H9 (cell line): ENCODE measurements around the gene MCAM. TPM values are rescaled to one million over a fixed set of nuclear protein-coding genes. Genes with fewer than 3 reads are reported as not detected.

ENCODE experiments used
- DNase-seq: peaks from one replicate; pipeline ENCODE4 v3.0.0-alpha.2; 2017
- H2AFZ ChIP-seq: one replicate; pipeline ENCODE4 v1.6.1; 2013; ENCODE audit warnings: mild to moderate bottlenecking, low read length, control low read depth, moderate library complexity
- H2AK5ac ChIP-seq: 2 replicates; pipeline ENCODE4 v1.6.1; 2013; ENCODE audit warnings: low read length, control low read depth, mixed read lengths; ENCODE audit not compliant: insufficient read length
- H2BK120ac ChIP-seq: one replicate; pipeline ENCODE4 v1.6.1; 2013; ENCODE audit warnings: low read depth, mild to moderate bottlenecking, low read length, control low read depth, inconsistent platforms; ENCODE audit not compliant: poor library complexity, severe bottlenecking
- H2BK12ac ChIP-seq: 2 replicates; pipeline ENCODE4 v1.6.1; 2013; ENCODE audit warnings: low read length, control low read depth, mixed read lengths, low read depth; ENCODE audit not compliant: insufficient read length
- H2BK15ac ChIP-seq: 2 replicates; pipeline ENCODE4 v1.6.1; 2013; ENCODE audit warnings: low read depth, low read length, control low read depth
- H2BK20ac ChIP-seq: one replicate; pipeline ENCODE4 v1.6.1; 2013; ENCODE audit warnings: low read depth, mild to moderate bottlenecking, low read length, control low read depth, inconsistent platforms; ENCODE audit not compliant: poor library complexity, severe bottlenecking
- H2BK5ac ChIP-seq: 2 replicates; pipeline ENCODE4 v1.6.1; 2013; ENCODE audit warnings: low read length, control low read depth, mixed read lengths; ENCODE audit not compliant: insufficient read length
- H3K14ac ChIP-seq: 2 replicates; pipeline ENCODE4 v1.6.1; 2013; ENCODE audit warnings: low read length, control low read depth; ENCODE audit not compliant: insufficient read depth
- H3K18ac ChIP-seq: 2 replicates; pipeline ENCODE4 v1.6.1; 2013; ENCODE audit warnings: low read depth, mild to moderate bottlenecking, mixed read lengths, low read length, control low read depth; ENCODE audit not compliant: insufficient read length
- H3K23ac ChIP-seq: 2 replicates; pipeline ENCODE4 v1.6.1; 2013; ENCODE audit warnings: low read length, control low read depth, mixed read lengths, low read depth; ENCODE audit not compliant: insufficient read length
- H3K23me2 ChIP-seq: 2 replicates; pipeline ENCODE4 v1.6.1; 2013; ENCODE audit warnings: low read depth, mild to moderate bottlenecking, mixed read lengths, low read length, control low read depth; ENCODE audit not compliant: insufficient read length, poor library complexity, severe bottlenecking
- H3K27ac ChIP-seq: 2 replicates; pipeline ENCODE4 v1.5.1; 2013; ENCODE audit warnings: low read length, control low read depth, mixed read lengths, low read depth; ENCODE audit not compliant: insufficient read length
- H3K27me3 ChIP-seq: 2 replicates; pipeline ENCODE4 v1.6.1; 2013; ENCODE audit warnings: low read length, control low read depth, inconsistent platforms; ENCODE audit not compliant: insufficient read depth
- H3K4ac ChIP-seq: 2 replicates; pipeline ENCODE4 v1.6.1; 2013; ENCODE audit warnings: low read depth, mild to moderate bottlenecking, control low read depth, inconsistent platforms, low read length, moderate library complexity
- H3K4me1 ChIP-seq: 2 replicates; pipeline ENCODE4 v1.6.1; 2013; ENCODE audit warnings: low read length, control low read depth, inconsistent platforms; ENCODE audit not compliant: insufficient read depth
- H3K4me2 ChIP-seq: 2 replicates; pipeline ENCODE4 v1.6.1; 2013; ENCODE audit warnings: low read length, control low read depth, mixed read lengths; ENCODE audit not compliant: insufficient read length, insufficient read depth
- H3K56ac ChIP-seq: 2 replicates; pipeline ENCODE4 v1.6.1; 2013; ENCODE audit warnings: low read depth, mild to moderate bottlenecking, mixed read lengths, low read length, control low read depth; ENCODE audit not compliant: insufficient read length
- H3K79me1 ChIP-seq: 2 replicates; pipeline ENCODE4 v1.6.1; 2013; ENCODE audit warnings: low read depth, mild to moderate bottlenecking, moderate library complexity, low read length, control low read depth, inconsistent platforms; ENCODE audit not compliant: insufficient read depth, poor library complexity, severe bottlenecking
- H3K79me2 ChIP-seq: 2 replicates; pipeline ENCODE4 v1.6.1; 2013; ENCODE audit warnings: low read length, control low read depth, inconsistent platforms; ENCODE audit not compliant: insufficient read depth
- H3K9ac ChIP-seq: 2 replicates; pipeline ENCODE4 v1.6.1; 2013; ENCODE audit warnings: low read length, control low read depth, mixed read lengths; ENCODE audit not compliant: insufficient read length; ENCODE audit errors: extremely low read depth
- H3K9me3 ChIP-seq: one replicate; pipeline ENCODE4 v1.6.1; 2013; ENCODE audit warnings: low read depth, low read length, inconsistent platforms; ENCODE audit not compliant: control insufficient read depth
- H3T11ph ChIP-seq: one replicate; pipeline ENCODE4 v1.6.1; 2013; ENCODE audit warnings: mild to moderate bottlenecking, low read length, control low read depth, inconsistent platforms
- H4K20me1 ChIP-seq: one replicate; pipeline ENCODE4 v1.6.1; 2013; ENCODE audit not compliant: control insufficient read depth, insufficient read length, insufficient read depth
- H4K5ac ChIP-seq: 2 replicates; pipeline ENCODE4 v1.6.1; 2013; ENCODE audit warnings: low read depth, mild to moderate bottlenecking, mixed read lengths, low read length, control low read depth; ENCODE audit not compliant: insufficient read length
- H4K8ac ChIP-seq: replicated peaks from 2 replicates; pipeline ENCODE4 v1.6.1; 2013; ENCODE audit warnings: low read length, control low read depth, mixed read lengths, low read depth; ENCODE audit not compliant: insufficient read length
- H4K91ac ChIP-seq: 2 replicates; pipeline ENCODE4 v1.6.1; 2013; ENCODE audit warnings: low read depth, mild to moderate bottlenecking, moderate library complexity, mixed read lengths, low read length, control low read depth; ENCODE audit not compliant: insufficient read length
- H3K27ac Mint-ChIP-seq, 3 experiments: 2 replicates in 2 of 3; 3 replicates in 1 of 3; pipeline ENCODE4 v1.8.0; 2020 to 2021; ENCODE audit warnings: mixed read lengths in 3 of 3, mild to moderate bottlenecking in 1 of 3, moderate library complexity in 1 of 3
- H3K27me3 Mint-ChIP-seq: 2 replicates; pipeline ENCODE4 v1.8.0; 2021; ENCODE audit warnings: low read depth, mild to moderate bottlenecking, moderate library complexity, mixed read lengths
- H3K36me3 Mint-ChIP-seq, 3 experiments: 2 replicates in 2 of 3; 3 replicates in 1 of 3; pipeline ENCODE4 v1.8.0; 2020 to 2021; ENCODE audit warnings: low read depth in 3 of 3, mixed read lengths in 3 of 3; ENCODE audit not compliant: insufficient read depth in 1 of 3
- H3K4me1 Mint-ChIP-seq, 2 experiments: 2 replicates each; pipeline ENCODE4 v1.8.0; 2020; ENCODE audit warnings: mixed read lengths in 2 of 2
- H3K4me3 Mint-ChIP-seq, 2 experiments: 2 replicates in 1 of 2; 3 replicates in 1 of 2; pipeline ENCODE4 v1.8.0; 2020 to 2021; ENCODE audit warnings: mild to moderate bottlenecking in 2 of 2, mixed read lengths in 2 of 2, moderate library complexity in 1 of 2
- H3K9me3 Mint-ChIP-seq, 2 experiments: 2 replicates in 1 of 2; 3 replicates in 1 of 2; pipeline ENCODE4 v1.8.0; 2020; ENCODE audit warnings: mild to moderate bottlenecking in 2 of 2, mixed read lengths in 2 of 2, moderate library complexity in 1 of 2
- whole genome bisulfite sequencing: extraction: QIAGEN DNeasy Blood & Tissue Kit; methylation state at CpG from one replicate; pipeline ENCODE4 v1.1.7; 2013; ENCODE audit warnings: missing lambda C conversion rate, low lambda C conversion rate, mixed read lengths; ENCODE audit not compliant: insufficient read length; ENCODE audit errors: extremely low coverage; 5-methylcytosine and 5-hydroxymethylcytosine counted together
- total RNA-seq: library from RNA; stranded (reverse); gene quantifications from 2 replicates; pipeline ENCODE4 v1.2.1, GENCODE V29; 2021
- TF ChIP-seq, protein P1 (sequence below): fragments of 200-600 bp; sonication (generic); conservative IDR thresholded peaks from 3 replicates; pipeline ENCODE4 v1.8.0; 2021; ENCODE audit warnings: antibody characterized with exemption, mild to moderate bottlenecking

Gene MCAM
- total RNA-seq, 1 experiment from 2014 or later = 21.5 TPM

DNA sequence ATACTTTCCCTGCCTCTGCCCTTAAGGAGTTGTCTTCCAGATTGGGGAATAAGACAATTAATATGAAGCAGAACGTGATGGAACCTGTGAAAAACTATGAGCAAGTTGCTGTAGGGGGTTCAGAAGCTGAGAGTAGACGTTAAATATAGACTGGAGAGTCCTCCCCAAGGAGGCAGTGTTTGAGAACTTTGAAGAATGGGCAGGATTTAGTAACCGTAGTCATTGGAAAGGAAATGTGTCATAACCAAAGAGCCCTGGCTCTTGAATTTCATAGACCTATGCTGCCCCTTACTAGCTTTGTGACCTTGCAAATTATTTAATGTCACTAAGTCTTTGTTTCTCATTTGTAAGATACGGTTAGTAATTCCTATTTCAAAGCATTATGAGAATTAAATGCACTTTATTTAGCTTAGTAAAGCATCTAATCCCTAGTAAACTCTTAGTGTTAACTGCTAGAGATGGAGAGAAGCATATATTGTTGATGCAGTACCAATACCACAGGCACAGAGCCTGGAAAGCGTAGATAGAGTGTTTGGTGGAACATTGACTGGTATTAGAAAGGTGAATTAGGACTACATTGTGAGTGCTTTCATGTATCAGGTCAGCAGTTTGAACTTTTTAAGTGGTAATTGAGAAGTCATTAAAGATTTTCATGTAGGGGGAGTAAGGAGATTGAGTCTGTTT lies 54.1 kb downstream of the MCAM start:
- H4K91ac ChIP-seq = no peak overlapping the region
- H2BK12ac ChIP-seq = no peak overlapping the region
- H2AFZ ChIP-seq = no peak overlapping the region
- no CpG with 5 or more reads among the region's 5 CpGs for WGBS
- no peak for DNase-seq
- H2BK5ac ChIP-seq = no peak overlapping the region
- no peak overlapping the region for H2AK5ac ChIP-seq
- TF ChIP-seq, protein P1, sequence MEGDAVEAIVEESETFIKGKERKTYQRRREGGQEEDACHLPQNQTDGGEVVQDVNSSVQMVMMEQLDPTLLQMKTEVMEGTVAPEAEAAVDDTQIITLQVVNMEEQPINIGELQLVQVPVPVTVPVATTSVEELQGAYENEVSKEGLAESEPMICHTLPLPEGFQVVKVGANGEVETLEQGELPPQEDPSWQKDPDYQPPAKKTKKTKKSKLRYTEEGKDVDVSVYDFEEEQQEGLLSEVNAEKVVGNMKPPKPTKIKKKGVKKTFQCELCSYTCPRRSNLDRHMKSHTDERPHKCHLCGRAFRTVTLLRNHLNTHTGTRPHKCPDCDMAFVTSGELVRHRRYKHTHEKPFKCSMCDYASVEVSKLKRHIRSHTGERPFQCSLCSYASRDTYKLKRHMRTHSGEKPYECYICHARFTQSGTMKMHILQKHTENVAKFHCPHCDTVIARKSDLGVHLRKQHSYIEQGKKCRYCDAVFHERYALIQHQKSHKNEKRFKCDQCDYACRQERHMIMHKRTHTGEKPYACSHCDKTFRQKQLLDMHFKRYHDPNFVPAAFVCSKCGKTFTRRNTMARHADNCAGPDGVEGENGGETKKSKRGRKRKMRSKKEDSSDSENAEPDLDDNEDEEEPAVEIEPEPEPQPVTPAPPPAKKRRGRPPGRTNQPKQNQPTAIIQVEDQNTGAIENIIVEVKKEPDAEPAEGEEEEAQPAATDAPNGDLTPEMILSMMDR = no peak
- no peaks in the 10 kb centered on the region for H3K79me1 ChIP-seq
- no peak overlapping the region for H3K4me2 ChIP-seq
- H3K27me3 ChIP-seq = no peaks in the 10 kb centered on the region
- H3T11ph ChIP-seq = no peak overlapping the region
- no peak overlapping the region for H3K14ac ChIP-seq
- H3K27me3 Mint-ChIP-seq = no peaks in the 10 kb centered on the region
- H3K9me3 ChIP-seq = no peaks in the 10 kb centered on the region
- H3K18ac ChIP-seq = no peak overlapping the region
- H3K4me1 ChIP-seq = no peaks in the 10 kb centered on the region; the same call in 1 of the 2 replicates
- peaks cover 12 to 17% of the 10 kb centered on the region in 2 experiments for H3K4me1 Mint-ChIP-seq
- no peak overlapping the region for H3K27ac Mint-ChIP-seq
- H3K9ac ChIP-seq = no peak overlapping the region
- no peak overlapping the region for H2BK20ac ChIP-seq
- H3K9me3 Mint-ChIP-seq = no peaks in the 10 kb centered on the region
- H3K23me2 ChIP-seq = no peaks in the 10 kb centered on the region
- H3K4me3 Mint-ChIP-seq = no peak overlapping the region
- H3K27ac ChIP-seq = no peak overlapping the region
- no peaks in the 10 kb centered on the region for H4K20me1 ChIP-seq
- no peak overlapping the region for H3K56ac ChIP-seq
- no peak overlapping the region for H4K8ac ChIP-seq
- no peak overlapping the region for H3K4ac ChIP-seq
- no peak overlapping the region for H4K5ac ChIP-seq
- H2BK120ac ChIP-seq = no peak overlapping the region
- no peaks in the 10 kb centered on the region for H3K36me3 Mint-ChIP-seq
- no peak overlapping the region for H2BK15ac ChIP-seq
- no peak overlapping the region for H3K23ac ChIP-seq
- peaks cover 5% of the 10 kb centered on the region; the same call in 1 of the 2 replicates for H3K79me2 ChIP-seq
